Neuronal stem cell (in vitro differentiated cells): ENCODE measurements around the gene RNF187.

ENCODE experiments used
- DNase-seq: peaks from one replicate; pipeline ENCODE4 v3.0.0-alpha.2; 2013; ENCODE audit warnings: low spot score
- H2AFZ ChIP-seq: one replicate; pipeline ENCODE4 v1.6.1; 2013; ENCODE audit warnings: mild to moderate bottlenecking, low read length, inconsistent platforms
- H2AK5ac ChIP-seq: 2 replicates; pipeline ENCODE4 v1.6.1; 2013; ENCODE audit warnings: low read depth, mild to moderate bottlenecking, inconsistent platforms, low read length, moderate library complexity, mixed read lengths
- H2BK120ac ChIP-seq: 2 replicates; pipeline ENCODE4 v1.6.1; 2013; ENCODE audit warnings: low read depth, mild to moderate bottlenecking, inconsistent platforms, low read length, moderate library complexity, mixed read lengths
- H2BK12ac ChIP-seq: one replicate; pipeline ENCODE4 v1.6.1; 2013; ENCODE audit warnings: low read length, inconsistent platforms
- H2BK15ac ChIP-seq: 2 replicates; pipeline ENCODE4 v1.6.1; 2013; ENCODE audit warnings: mild to moderate bottlenecking, low read length, inconsistent platforms, mixed read lengths
- H2BK5ac ChIP-seq: one replicate; pipeline ENCODE4 v1.6.1; 2013; ENCODE audit warnings: inconsistent platforms, mild to moderate bottlenecking, low read length, moderate library complexity
- H3K14ac ChIP-seq: one replicate; pipeline ENCODE4 v1.6.1; 2013; ENCODE audit warnings: low read length, inconsistent platforms
- H3K18ac ChIP-seq: 2 replicates; pipeline ENCODE4 v1.6.1; 2013; ENCODE audit warnings: low read length, inconsistent platforms
- H3K23ac ChIP-seq: 2 replicates; pipeline ENCODE4 v1.6.1; 2013; ENCODE audit warnings: low read depth, mild to moderate bottlenecking, mixed read lengths, low read length, inconsistent platforms; ENCODE audit not compliant: poor library complexity
- H3K27ac ChIP-seq: replicated peaks from 3 replicates; pipeline ENCODE4 v1.5.1; 2013; ENCODE audit warnings: low read length, inconsistent platforms
- H3K27me3 ChIP-seq, 3 experiments: 2 replicates each; pipeline ENCODE4 v1.6.1; 2013; ENCODE audit warnings: low read length in 3 of 3, mild to moderate bottlenecking in 2 of 3, inconsistent platforms in 1 of 3, low read depth in 1 of 3, mixed read lengths in 1 of 3, moderate library complexity in 1 of 3; ENCODE audit not compliant: control insufficient read depth in 3 of 3, insufficient read depth in 3 of 3
- H3K36me3 ChIP-seq, 2 donors: replicated peaks in 1 of 2; 2 replicates each; pipeline ENCODE4 v1.6.1; 2013; ENCODE audit warnings: low read length in 2 of 2; ENCODE audit not compliant: control insufficient read depth in 2 of 2, insufficient read depth in 2 of 2
- H3K4ac ChIP-seq: 2 replicates; pipeline ENCODE4 v1.6.1; 2013; ENCODE audit warnings: inconsistent platforms, mild to moderate bottlenecking, low read length, moderate library complexity
- H3K4me1 ChIP-seq, 2 donors: 1 replicate in 1 of 2; 2 replicates in 1 of 2; pipeline ENCODE4 v1.6.1; 2013; ENCODE audit warnings: low read length in 2 of 2, low read depth in 1 of 2; ENCODE audit not compliant: control insufficient read depth in 2 of 2, insufficient read depth in 1 of 2
- H3K4me2 ChIP-seq: one replicate; pipeline ENCODE4 v1.6.1; 2013; ENCODE audit warnings: mild to moderate bottlenecking, low read length, inconsistent platforms; ENCODE audit not compliant: insufficient read depth, poor library complexity, severe bottlenecking
- H3K4me3 ChIP-seq, 2 donors: 2 replicates each; pipeline ENCODE4 v1.5.1; 2013; ENCODE audit warnings: low read length in 2 of 2, mild to moderate bottlenecking in 2 of 2, inconsistent platforms in 1 of 2, moderate library complexity in 1 of 2
- H3K79me1 ChIP-seq: one replicate; pipeline ENCODE4 v1.6.1; 2013; ENCODE audit warnings: low read depth, mild to moderate bottlenecking, inconsistent platforms, low read length, moderate library complexity
- H3K9ac ChIP-seq: one replicate; pipeline ENCODE4 v1.6.1; 2013; ENCODE audit warnings: mild to moderate bottlenecking, low read depth, low read length, inconsistent platforms; ENCODE audit not compliant: poor library complexity
- H3K9me3 ChIP-seq, 2 donors: replicated peaks in 1 of 2; 2 replicates each; pipeline versions ENCODE3 to v1.6.1; 2013; ENCODE audit warnings: low read length in 2 of 2, mild to moderate bottlenecking in 2 of 2, inconsistent platforms in 1 of 2, low read depth in 1 of 2, mixed read lengths in 1 of 2, moderate library complexity in 1 of 2; ENCODE audit not compliant: control insufficient read depth in 2 of 2, insufficient read depth in 1 of 2
- H4K8ac ChIP-seq: one replicate; pipeline ENCODE4 v1.6.1; 2013; ENCODE audit warnings: low read depth, mild to moderate bottlenecking, inconsistent platforms, low read length, moderate library complexity
- H4K91ac ChIP-seq: one replicate; pipeline ENCODE4 v1.6.1; 2013; ENCODE audit warnings: low read length, low read depth, mild to moderate bottlenecking, inconsistent platforms; ENCODE audit not compliant: poor library complexity
- WGBS, 2 donors: extraction: QIAGEN DNeasy Blood & Tissue Kit; methylation state at CpG; one replicate each; pipeline ENCODE4 v1.1.7; 2013; ENCODE audit warnings: missing lambda C conversion rate in 2 of 2, mixed read lengths in 1 of 2; ENCODE audit not compliant: insufficient read length in 2 of 2, insufficient replicate concordance in 1 of 2; ENCODE audit errors: extremely low coverage in 2 of 2; 5-methylcytosine and 5-hydroxymethylcytosine counted together

Gene RNF187

GRCh38 chr1:228530086-228530758 lies 43.0 kb downstream of the RNF187 start:
- Histone ChIP-seq H3K79me1 (no peaks in the 10 kb centered on the region), H3K4me1 (no peaks in the 10 kb centered on the region), H3K9ac (no peak overlapping the region), H3K23ac (no peak overlapping the region), H4K8ac (no peak overlapping the region), H2AK5ac (no peak overlapping the region), H3K18ac (no peak overlapping the region), H3K4me2 (no peak overlapping the region), H2BK120ac (no peak overlapping the region), H3K27me3 (no peaks in the 10 kb centered on the region), H3K36me3 (no peaks in the 10 kb centered on the region), H2AFZ (no peak overlapping the region), H3K27ac (no peak overlapping the region), H2BK15ac (no peak overlapping the region), H2BK5ac (no peak overlapping the region), H3K4ac (no peak overlapping the region), H2BK12ac (no peak overlapping the region), H3K9me3 (peaks cover 0 to 12% of the 10 kb centered on the region in 2 donors), H3K4me3 (no peak overlapping the region), H4K91ac (no peak overlapping the region), H3K14ac (no peak overlapping the region)
- no peak for DNase-seq
- WGBS, 2 donors = no CpG with 5 or more reads among the region's 3 CpGs

GRCh38 chr1:228530951-228531731 lies 44.0 kb downstream of the RNF187 start:
- Histone ChIP-seq H4K91ac (no peak overlapping the region), H2BK15ac (no peak overlapping the region), H3K79me1 (no peaks in the 10 kb centered on the region), H2AK5ac (no peak overlapping the region), H3K23ac (no peak overlapping the region), H2BK120ac (no peak overlapping the region), H2BK12ac (no peak overlapping the region), H2BK5ac (no peak overlapping the region), H2AFZ (no peak overlapping the region), H3K4me3 (no peak overlapping the region), H3K27me3 (no peaks in the 10 kb centered on the region), H3K18ac (no peak overlapping the region), H3K4ac (no peak overlapping the region), H4K8ac (no peak overlapping the region), H3K9me3 (peaks cover 0 to 17% of the 10 kb centered on the region in 2 donors), H3K14ac (no peak overlapping the region), H3K36me3 (no peaks in the 10 kb centered on the region), H3K27ac (no peak overlapping the region), H3K4me1 (no peaks in the 10 kb centered on the region), H3K9ac (no peak overlapping the region), H3K4me2 (no peak overlapping the region)
- DNase-seq = no peak
- no CpG with 5 or more reads among the region's 5 CpGs for WGBS, 2 donors

- no peak overlapping the region for H4K91ac ChIP-seq
- no peak overlapping the region for H3K4me3 ChIP-seq
- H2BK12ac ChIP-seq = no peak overlapping the region
- no peak overlapping the region for H4K8ac ChIP-seq
- no peaks in the 10 kb centered on the region for H3K4me1 ChIP-seq
- no CpG with 5 or more reads among the region's 3 CpGs for WGBS, 2 donors
- no peak overlapping the region for H3K14ac ChIP-seq
- H3K4ac ChIP-seq = no peak overlapping the region
- H3K36me3 ChIP-seq = no peaks in the 10 kb centered on the region
- H3K18ac ChIP-seq = no peak overlapping the region
- no peak overlapping the region for H2BK15ac ChIP-seq
- no peak overlapping the region for H3K4me2 ChIP-seq
- no peak overlapping the region for H2BK5ac ChIP-seq
- no peak overlapping the region for H2AK5ac ChIP-seq
- no peak overlapping the region for H3K23ac ChIP-seq
- H3K9ac ChIP-seq = no peak overlapping the region
- no peak overlapping the region for H2BK120ac ChIP-seq
- H3K27me3 ChIP-seq = no peaks in the 10 kb centered on the region
- DNase-seq = no peak
- no peaks in the 10 kb centered on the region for H3K79me1 ChIP-seq
- H2AFZ ChIP-seq = no peak overlapping the region
- peaks cover 0 to 7% of the 10 kb centered on the region in 2 donors for H3K9me3 ChIP-seq
- no peak overlapping the region for H3K27ac ChIP-seq
These were observed 51.6 kb downstream of the RNF187 start for GRCh38 chr1:228538831-228539230.

- Histone ChIP-seq H2AK5ac (no peak overlapping the region), H2BK120ac (no peak overlapping the region), H4K91ac (no peak overlapping the region), H3K9ac (no peak overlapping the region), H3K14ac (no peak overlapping the region), H3K4me1 (no peaks in the 10 kb centered on the region), H3K4ac (no peak overlapping the region), H2BK15ac (no peak overlapping the region), H3K27me3 (no peaks in the 10 kb centered on the region), H3K9me3 (peaks cover 0 to 9% of the 10 kb centered on the region in 2 donors), H3K27ac (no peak overlapping the region), H3K79me1 (no peaks in the 10 kb centered on the region), H2AFZ (no peak overlapping the region), H3K4me2 (no peak overlapping the region), H3K36me3 (no peaks in the 10 kb centered on the region), H3K18ac (no peak overlapping the region), H2BK5ac (no peak overlapping the region), H3K4me3 (no peak overlapping the region), H4K8ac (no peak overlapping the region), H2BK12ac (no peak overlapping the region), H3K23ac (no peak overlapping the region)
- no CpG with 5 or more reads among the region's 9 CpGs for WGBS, 2 donors
- DNase-seq = no peak
These were observed 53.2 kb downstream of the RNF187 start for GRCh38 chr1:228540161-228540917.
